GM13977 (cell line): ENCODE measurements around the gene CFAP210.
"Not testable (repeated sequence)": the region's sequence is repeated elsewhere in the genome, so short reads cannot be mapped to it uniquely, and the experiment has no call there.

Source experiments
- DNase-seq: peaks from one replicate; pipeline ENCODE4 v3.0.0; 2012; ENCODE audit warnings: low spot score
- in situ Hi-C: fragments of 300-500 bp; cut with MboI; formaldehyde crosslinking; loops from one replicate; pipeline ENCODE4 v1.12.0; 2022; ENCODE audit warnings: low sequenced_read_pairs, low pct_unique_long_range_greater_than_20kb, mixed read lengths, inconsistent platforms; ENCODE audit not compliant: unreplicated experiment
- TF ChIP-seq, protein P1 (sequence below): IDR thresholded peaks from 2 replicates; pipeline ENCODE4 v1.5.1; 2012; ENCODE audit warnings: mild to moderate bottlenecking, control low read depth; ENCODE audit not compliant: insufficient read depth; ENCODE audit errors: extremely low read depth, missing control alignments

Gene CFAP210

DNA sequence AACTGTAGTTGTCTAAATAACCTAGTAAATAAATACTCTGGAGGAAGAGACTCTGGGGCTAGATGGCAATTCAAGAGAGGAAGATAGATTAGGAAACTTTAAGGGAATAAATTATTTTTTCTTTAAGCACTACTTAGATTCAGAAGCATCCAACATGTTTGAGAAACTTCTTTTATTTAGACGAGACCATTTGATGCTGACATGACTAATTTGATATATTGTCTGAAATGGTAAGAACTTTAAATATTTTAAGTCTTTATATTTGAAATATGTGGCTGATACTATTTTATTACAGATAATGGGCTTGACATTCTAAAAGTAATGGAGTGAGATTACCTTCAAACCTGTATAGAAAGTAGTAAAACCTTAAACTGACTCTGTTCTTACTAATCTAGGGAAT lies 73.7 kb downstream of the CFAP210 start:
- in situ Hi-C loops, result no loop called here
- TF ChIP-seq, protein P1, sequence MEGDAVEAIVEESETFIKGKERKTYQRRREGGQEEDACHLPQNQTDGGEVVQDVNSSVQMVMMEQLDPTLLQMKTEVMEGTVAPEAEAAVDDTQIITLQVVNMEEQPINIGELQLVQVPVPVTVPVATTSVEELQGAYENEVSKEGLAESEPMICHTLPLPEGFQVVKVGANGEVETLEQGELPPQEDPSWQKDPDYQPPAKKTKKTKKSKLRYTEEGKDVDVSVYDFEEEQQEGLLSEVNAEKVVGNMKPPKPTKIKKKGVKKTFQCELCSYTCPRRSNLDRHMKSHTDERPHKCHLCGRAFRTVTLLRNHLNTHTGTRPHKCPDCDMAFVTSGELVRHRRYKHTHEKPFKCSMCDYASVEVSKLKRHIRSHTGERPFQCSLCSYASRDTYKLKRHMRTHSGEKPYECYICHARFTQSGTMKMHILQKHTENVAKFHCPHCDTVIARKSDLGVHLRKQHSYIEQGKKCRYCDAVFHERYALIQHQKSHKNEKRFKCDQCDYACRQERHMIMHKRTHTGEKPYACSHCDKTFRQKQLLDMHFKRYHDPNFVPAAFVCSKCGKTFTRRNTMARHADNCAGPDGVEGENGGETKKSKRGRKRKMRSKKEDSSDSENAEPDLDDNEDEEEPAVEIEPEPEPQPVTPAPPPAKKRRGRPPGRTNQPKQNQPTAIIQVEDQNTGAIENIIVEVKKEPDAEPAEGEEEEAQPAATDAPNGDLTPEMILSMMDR, result no peak

DNA sequence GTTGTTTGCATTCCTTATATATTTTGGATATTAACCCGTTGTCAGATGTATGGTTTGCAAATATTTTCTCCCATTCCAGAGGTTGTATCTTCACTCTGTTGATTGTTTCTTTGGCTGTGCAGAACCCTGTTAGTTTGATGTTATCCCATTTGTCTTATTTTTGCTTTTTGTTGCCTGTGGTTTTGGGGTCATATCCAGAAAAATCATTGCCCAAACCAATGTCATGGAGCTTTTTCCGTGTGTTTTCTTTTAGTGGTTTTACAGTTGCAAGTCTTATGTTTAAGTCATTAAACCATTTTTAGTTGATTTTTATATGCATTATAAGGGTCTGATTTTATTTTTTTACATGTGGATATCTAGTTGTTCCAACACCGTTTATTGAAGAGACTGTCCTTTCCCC lies 74.3 kb downstream of the CFAP210 start:
- in situ Hi-C loops, result no loop called here
- TF ChIP-seq, protein P1, result no peak
- no peak for DNase-seq

More for the DNA sequence above, 73.7 kb downstream of the CFAP210 start:
- no peak for DNase-seq

- in situ Hi-C loops, DNase-seq: not testable (repeated sequence)
Measured at GRCh38 chr2:169615982-169616381, 78.2 kb downstream of the CFAP210 start.

- in situ Hi-C loops, result no loop called here
- TF ChIP-seq, protein P1, result no peak
- no peak for DNase-seq
Measured at GRCh38 chr2:169613876-169614275, 80.3 kb downstream of the CFAP210 start.

- no peak for DNase-seq
- in situ Hi-C loops, result no loop called here
- TF ChIP-seq, protein P1, result no peak
Measured at GRCh38 chr2:169609264-169609663, 84.9 kb downstream of the CFAP210 start.

GRCh38 chr2:169599568-169599967 lies 94.6 kb downstream of the CFAP210 start:
- TF ChIP-seq, protein P1, result no peak
- in situ Hi-C loops, result no loop called here
- no peak for DNase-seq

GRCh38 chr2:169598982-169599381 lies 95.2 kb downstream of the CFAP210 start:
- TF ChIP-seq, protein P1, result no peak
- DNase-seq, result no peak
- in situ Hi-C loops, result no loop called here

DNA sequence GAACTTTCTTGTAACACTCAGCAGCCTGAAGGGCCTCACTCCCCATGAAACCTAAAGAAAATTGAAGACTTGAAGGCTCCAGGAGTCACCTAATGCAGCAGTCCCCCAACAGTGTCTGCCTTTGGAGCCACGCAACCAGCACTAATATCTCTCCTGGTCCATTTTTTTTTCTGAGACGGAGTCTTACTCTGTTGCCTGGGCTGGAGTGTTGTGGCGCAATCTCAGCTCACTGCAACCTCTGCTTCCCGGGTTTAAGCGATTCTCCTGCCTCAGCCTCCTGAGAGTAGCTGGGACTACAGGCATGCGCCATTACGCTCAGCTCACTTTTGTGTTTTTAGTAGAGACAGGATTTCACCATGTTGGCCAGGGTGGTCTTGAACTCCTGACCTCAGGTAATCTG lies 97.7 kb downstream of the CFAP210 start:
- in situ Hi-C loops, DNase-seq: not testable (repeated sequence)
